GM12892 (cell line): Measurements from ENCODE around the gene FZR1.

Experiments
- POLR2A ChIP-seq: IDR thresholded peaks from 2 replicates; pipeline ENCODE4 v1.6.1; 2011; ENCODE audit warnings: low read depth, low read length, control low read depth
- POLR2AphosphoS5 ChIP-seq: IDR thresholded peaks from 2 replicates; pipeline ENCODE4 v1.6.1; 2011; ENCODE audit warnings: low read depth, low read length, control low read depth
- TAF1 ChIP-seq: IDR thresholded peaks from 2 replicates; pipeline ENCODE4 v1.6.1; 2011; ENCODE audit warnings: low read depth, mild to moderate bottlenecking, control low read depth, low read length, borderline replicate concordance

GRCh38 chr19:3530389-3530788 is 24.3 kb downstream of the FZR1 start:
- TF ChIP-seq TAF1: no peak
- no peak for TF ChIP-seq POLR2A
- TF ChIP-seq POLR2AphosphoS5: no peak
